AG04450 (cell line): ENCODE results near the gene SPATS1. TPM values are rescaled to one million over a fixed set of nuclear protein-coding genes. Genes with fewer than 3 reads are reported as not detected.

Experiments
- CTCF ChIA-PET: fragments of 300-600, 350-600 bp; formaldehyde crosslinking; extraction: SDS; loops from one replicate; lab custom pipeline; 2022; ENCODE audit warnings: antibody characterized with exemption, inconsistent platforms; lab: Charles Lee
- POLR2A ChIA-PET: fragments of 350-600 bp; formaldehyde crosslinking; extraction: SDS; loops from one replicate; lab custom pipeline; 2021; ENCODE audit warnings: antibody characterized with exemption, inconsistent platforms; lab: Yijun Ruan, JAX
- DNase-seq: peaks from one replicate; pipeline ENCODE4 v3.0.0-alpha.2; 2011; ENCODE audit warnings: low read depth, low spot score
- H3K27ac ChIP-seq: one replicate; pipeline ENCODE4 v1.5.1; 2012; ENCODE audit warnings: low read depth, low read length, control low read depth
- H3K27me3 ChIP-seq: one replicate; pipeline ENCODE4 v1.6.0; 2012; ENCODE audit warnings: low read length; ENCODE audit not compliant: control insufficient read depth, insufficient read depth
- H3K4me3 ChIP-seq: 2 replicates; pipeline ENCODE4 v1.5.1; 2011; ENCODE audit warnings: mild to moderate bottlenecking, low read depth, low read length, control low read depth
- H3K9me3 ChIP-seq: 2 replicates; pipeline ENCODE4 v1.5.1; 2012; ENCODE audit warnings: low read length; ENCODE audit not compliant: control insufficient read depth, insufficient read depth
- CTCF ChIP-seq: IDR thresholded peaks from 2 replicates; pipeline ENCODE4 v1.5.1; 2011; ENCODE audit warnings: low read depth, low read length, control low read depth, inconsistent platforms
- polyA plus RNA-seq: library from polyadenylated mRNA; depleted of rRNA; stranded (reverse); fragments of >200 nt; gene quantifications from 2 replicates; pipeline ENCODE4 v1.2.3, GENCODE V29; 2011

Gene SPATS1
- polyA plus RNA-seq, 1 experiment = not detected

GRCh38 chr6:44356487-44356886 lies 14.0 kb downstream of the SPATS1 start:
- no peak overlapping the region for H3K4me3 ChIP-seq
- no peaks in the 10 kb centered on the region; the same call in 1 of the 2 replicates for H3K9me3 ChIP-seq
- peaks cover 28% of the 10 kb centered on the region for H3K27me3 ChIP-seq
- no peak for DNase-seq
- ChIA-PET POLR2A (no interaction called here), CTCF (no interaction called here)
- TF ChIP-seq CTCF = no peak
- no peak overlapping the region for H3K27ac ChIP-seq

GRCh38 chr6:44359973-44360372 lies 17.5 kb downstream of the SPATS1 start:
- POLR2A ChIA-PET = no interaction called here
- no peak overlapping the region for H3K4me3 ChIP-seq
- no peak for DNase-seq
- no peak for TF ChIP-seq CTCF
- H3K27ac ChIP-seq = no peak overlapping the region
- CTCF ChIA-PET = no interaction called here
- no peaks in the 10 kb centered on the region; the same call in 1 of the 2 replicates for H3K9me3 ChIP-seq
- H3K27me3 ChIP-seq = peaks cover 31% of the 10 kb centered on the region

GRCh38 chr6:44361947-44362346 lies 19.5 kb downstream of the SPATS1 start:
- Histone ChIP-seq H3K9me3 (no peaks in the 10 kb centered on the region; the same call in 1 of the 2 replicates), H3K27me3 (peaks cover 18% of the 10 kb centered on the region), H3K4me3 (no peak overlapping the region), H3K27ac (no peak overlapping the region)
- CTCF ChIA-PET = no interaction called here
- POLR2A ChIA-PET = no interaction called here
- TF ChIP-seq CTCF = no peak
- DNase-seq = no peak

DNA sequence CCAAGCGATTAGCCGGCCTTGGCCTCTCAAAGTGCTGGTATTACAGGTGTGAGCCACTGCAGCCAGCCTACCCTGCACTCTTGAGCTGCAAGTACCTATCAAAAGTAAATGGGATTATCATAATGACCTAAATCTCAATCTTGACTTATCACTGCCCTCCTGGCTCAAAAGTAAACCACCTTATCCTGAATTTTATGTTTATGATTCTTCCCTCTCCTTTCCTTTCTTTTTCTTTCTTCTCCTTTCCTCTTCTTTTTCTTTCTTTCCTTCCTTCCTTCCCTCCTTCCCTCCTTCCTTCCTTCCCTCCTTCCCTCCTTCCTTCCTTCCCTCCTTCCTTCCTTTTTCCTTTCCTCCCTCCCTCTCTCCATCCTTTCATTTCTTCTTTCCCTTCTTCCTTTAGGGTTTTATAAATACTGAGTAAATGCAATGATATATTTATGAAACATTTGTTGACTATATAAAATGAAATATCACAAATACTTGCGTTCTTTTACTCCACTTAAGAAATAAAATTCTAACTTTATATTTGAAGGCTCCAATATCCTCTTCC lies 21.0 kb downstream of the SPATS1 start:
- no peak for TF ChIP-seq CTCF
- ChIA-PET CTCF (interaction anchor here (0.6 kb wide), 1 partner anchor 21 kb away, joined by 3 read pairs; the partner anchor contains the start of gene SPATS1), POLR2A (no interaction called here)
- H3K27ac ChIP-seq = no peak overlapping the region
- no peak for DNase-seq
- no peaks in the 10 kb centered on the region; the same call in 1 of the 2 replicates for H3K9me3 ChIP-seq
- no peak overlapping the region for H3K4me3 ChIP-seq
- peaks cover 17% of the 10 kb centered on the region for H3K27me3 ChIP-seq

GRCh38 chr6:44366781-44367180 lies 24.3 kb downstream of the SPATS1 start:
- CTCF ChIA-PET = no interaction called here
- Histone ChIP-seq H3K27ac (no peak overlapping the region), H3K9me3 (no peaks in the 10 kb centered on the region), H3K27me3 (peaks cover 12% of the 10 kb centered on the region), H3K4me3 (no peak overlapping the region)
- TF ChIP-seq CTCF = no peak
- POLR2A ChIA-PET = interaction anchor here (0.9 kb wide), 1 partner anchor 21 kb away, joined by 3 read pairs; the partner anchor contains the start of gene CDC5L
- no peak for DNase-seq
